Fibroblast of skin of scalp (primary cell): ENCODE measurements around the gene STAT5B.
"Not testable (repeated sequence)": the region's sequence is repeated elsewhere in the genome, so short reads cannot be mapped to it uniquely, and the experiment has no call there.

ENCODE experiments used
- DNase-seq: peaks from one replicate; pipeline ENCODE4 v3.0.0-alpha.2; 2013

Gene STAT5B

DNA sequence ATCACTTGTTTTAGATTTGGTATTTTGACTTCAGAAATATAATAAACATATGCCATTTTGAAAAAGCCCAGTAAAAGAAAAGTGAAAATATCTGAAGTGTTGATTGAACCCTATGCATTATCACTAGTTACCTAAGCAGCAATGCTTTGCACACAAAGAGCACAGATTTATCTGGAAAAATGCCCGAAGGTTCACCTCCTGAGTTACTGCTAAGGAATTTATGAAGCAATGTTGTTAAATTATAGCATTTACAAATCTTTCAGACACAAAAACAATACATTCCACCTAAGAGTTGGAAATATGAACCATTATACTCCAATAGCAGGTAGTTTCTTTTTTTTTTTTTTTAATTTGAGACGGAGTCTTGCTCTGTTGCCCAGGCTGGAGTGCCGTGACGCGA, 43.0 kb downstream of the STAT5B start:
- no peak for DNase-seq

DNA sequence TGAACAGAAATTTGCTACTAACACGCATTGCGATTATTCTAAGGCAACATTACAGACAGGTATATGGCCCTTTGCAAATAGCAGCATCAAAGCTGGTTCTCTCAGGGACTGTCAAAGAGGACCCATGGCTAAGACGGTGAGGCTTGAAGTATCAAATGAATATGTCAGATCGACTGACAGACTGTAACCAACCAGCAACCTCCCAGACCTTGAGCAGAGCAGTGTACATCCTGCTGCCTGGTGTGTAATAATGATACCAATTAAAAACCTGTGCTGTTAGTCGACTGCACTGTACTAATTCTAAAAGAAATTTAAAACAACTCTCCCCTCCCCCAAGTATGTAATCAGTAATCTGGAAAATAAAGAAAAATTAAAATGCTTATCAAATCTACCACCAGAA, 46.0 kb downstream of the STAT5B start:
- DNase-seq: no peak

DNA sequence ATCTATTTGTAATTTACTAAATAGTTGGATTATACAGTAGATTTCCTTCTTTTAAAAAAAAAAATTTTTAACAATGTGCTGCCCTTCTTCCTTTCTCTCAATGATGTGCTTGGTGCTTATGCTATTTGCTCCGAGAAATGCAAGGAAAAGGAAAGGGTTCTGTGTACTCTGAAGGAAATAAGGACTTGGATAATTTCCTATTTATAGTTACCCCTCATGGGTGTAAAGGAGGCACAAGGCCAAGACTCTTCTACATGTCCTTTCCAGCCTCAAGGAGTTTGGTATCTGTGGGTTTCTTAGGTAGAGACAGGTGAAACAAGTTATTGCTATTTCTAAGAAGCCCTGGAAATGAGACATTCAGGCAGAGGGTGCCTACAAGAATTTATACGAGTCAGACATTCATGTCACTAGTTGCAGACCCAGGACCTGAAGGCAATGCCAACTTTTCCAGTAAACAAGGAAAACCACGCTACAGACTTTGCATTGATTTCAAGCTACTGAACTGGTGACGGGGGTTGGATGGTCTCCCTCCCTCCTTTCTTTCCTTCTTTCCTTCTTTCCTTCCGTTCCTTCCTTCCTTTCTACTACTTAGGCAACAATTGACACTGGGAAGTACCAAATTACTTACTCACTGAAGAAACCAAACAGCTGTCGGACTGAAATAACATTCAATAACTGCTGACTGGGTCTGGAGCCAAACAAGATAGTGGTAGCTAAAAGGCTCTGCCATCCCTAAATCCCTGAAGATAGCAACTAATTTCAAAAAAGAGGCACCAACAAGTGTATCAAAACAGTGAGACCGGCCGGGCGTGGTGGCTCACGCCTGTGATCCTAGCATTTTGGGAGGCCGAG, 48.1 kb downstream of the STAT5B start:
- no peak for DNase-seq

DNA sequence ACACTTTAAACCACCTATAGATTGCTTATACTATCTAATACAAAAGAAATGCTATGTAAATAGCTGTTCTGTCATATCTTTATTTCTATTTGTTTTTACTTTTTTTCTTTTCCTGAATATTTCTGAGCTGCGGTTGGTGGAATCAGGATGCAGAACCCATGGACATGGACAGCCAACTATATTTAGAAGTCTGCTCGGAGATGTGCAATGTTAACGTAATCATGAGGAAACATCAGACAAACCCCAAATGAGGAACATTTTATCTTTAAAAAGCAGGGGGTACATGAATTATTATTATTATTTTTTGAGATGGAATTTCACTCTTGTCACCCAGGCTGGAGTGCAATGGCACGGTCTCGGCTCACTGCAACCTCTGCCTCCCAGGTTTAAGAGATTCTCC, 50.5 kb downstream of the STAT5B start:
- no peak for DNase-seq

DNA sequence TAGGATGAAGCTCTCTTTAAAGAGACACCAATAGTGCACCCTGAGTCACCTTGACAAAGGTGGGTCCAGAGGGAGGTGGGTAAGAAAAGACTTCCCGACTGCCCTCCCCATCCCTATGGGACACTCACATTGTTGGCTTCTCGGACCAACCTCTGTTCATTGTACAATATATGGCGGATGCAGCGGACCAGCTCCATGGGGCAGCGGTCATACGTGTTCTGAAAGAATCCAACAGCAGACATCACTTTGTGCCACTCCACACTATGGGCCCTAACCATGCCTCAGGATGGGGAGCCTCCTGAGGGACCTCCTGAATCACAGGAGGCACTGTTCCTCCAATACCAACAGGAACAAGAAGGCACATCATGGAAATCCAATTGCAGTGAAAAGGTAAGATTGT, 51.5 kb downstream of the STAT5B start:
- DNase-seq: no peak

DNA sequence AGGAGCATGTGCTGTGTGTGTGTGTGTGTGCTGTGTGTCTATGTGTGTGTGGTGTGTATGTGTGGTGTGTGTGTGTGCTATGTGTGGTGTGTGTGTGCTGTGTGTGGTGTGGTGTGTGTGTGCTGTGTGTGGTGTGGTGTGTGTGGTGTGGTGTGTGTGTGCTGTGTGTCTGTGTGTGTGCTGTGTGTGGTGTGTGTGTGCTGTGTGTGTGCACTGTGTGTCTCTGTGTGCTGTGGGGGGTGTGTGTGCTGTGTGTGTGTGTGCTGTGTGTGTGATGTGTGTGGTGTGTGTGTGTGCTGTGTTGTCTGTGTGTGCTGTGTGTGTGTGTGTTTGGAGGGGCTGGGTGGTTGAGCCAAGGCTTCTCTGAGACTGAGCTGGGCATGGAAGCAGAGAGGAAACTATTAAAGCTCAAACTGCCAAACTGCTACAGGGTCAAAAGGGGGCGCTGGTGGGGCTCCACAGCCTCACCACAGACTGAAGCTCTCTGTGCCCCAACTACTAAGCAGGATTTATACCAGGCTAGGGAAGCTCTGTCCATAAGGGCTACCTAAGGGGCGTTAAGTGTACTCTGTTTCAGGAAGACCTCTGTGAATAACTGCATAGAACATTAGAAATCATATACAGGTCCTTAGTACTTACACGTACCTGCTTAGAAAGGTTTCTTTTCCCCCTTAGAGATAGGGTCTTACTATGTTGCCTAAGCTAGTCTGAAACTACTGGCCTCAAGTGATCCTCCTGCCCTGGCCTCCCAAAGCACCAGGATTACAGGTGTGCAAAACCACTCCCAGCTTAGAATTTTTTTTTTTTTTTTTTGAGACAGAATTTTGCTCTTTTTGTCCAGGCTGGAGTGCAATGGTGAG, 54.1 kb downstream of the STAT5B start:
- peak; percentile 53 for DNase-seq

DNA sequence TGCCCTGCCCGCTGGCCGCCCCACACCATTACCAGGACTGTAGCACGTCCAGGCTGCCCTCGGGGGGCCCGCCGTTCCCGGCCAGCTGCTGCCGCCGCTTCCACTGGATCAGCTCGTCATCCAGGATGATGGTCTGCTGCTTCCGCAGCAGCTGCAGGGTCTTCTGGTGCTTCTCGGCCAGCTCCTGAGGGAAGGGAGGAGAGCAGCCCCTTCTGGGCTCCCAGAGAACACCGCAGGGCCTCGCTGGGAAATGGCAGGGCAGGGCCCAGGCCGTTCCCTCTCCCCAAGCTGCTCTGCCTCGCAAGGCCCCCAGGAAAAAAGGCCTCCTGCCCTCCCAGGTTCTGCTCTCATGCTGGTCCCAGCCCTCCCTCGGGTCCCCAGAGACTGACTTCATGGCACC, 56.9 kb downstream of the STAT5B start:
- not testable (repeated sequence) for DNase-seq

DNA sequence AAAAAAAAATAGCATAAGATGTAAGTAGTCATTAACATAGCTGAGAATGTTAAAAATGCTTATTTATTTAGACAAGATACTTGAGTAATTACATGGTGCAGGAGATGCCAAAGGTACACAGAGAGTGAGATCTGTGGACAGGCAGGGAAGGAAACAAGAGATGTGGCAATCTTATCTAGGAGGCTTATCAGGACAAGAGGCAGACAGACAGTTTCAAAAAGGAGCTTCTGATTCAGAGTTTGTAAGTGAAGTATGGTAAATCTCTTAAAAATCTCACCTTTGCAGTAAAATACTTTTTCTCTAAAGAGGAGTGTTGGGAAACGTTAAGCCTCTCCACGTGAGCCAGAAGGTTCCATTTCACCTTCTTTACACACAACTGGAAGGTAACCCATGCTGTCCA, 62.0 kb downstream of the STAT5B start:
- DNase-seq: no peak

DNA sequence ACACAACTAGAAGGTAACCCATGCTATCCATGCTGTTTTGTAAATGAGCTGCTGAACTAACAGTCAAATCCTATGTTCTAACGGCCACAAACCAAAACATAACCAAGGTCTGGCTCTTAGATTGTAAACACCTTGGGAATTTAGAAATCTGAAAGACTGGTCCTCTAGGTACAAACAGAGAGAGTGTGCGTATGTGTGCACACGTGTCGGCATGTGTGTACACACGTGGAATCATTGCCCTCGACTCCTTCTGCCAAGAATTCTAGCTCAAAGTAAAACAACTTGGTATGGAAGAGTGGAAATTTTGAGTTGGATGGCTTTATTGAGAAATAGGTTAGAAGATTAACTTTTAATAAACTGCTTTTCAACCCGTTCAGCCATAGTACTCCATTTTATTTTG, 63.8 kb downstream of the STAT5B start:
- no peak for DNase-seq

DNA sequence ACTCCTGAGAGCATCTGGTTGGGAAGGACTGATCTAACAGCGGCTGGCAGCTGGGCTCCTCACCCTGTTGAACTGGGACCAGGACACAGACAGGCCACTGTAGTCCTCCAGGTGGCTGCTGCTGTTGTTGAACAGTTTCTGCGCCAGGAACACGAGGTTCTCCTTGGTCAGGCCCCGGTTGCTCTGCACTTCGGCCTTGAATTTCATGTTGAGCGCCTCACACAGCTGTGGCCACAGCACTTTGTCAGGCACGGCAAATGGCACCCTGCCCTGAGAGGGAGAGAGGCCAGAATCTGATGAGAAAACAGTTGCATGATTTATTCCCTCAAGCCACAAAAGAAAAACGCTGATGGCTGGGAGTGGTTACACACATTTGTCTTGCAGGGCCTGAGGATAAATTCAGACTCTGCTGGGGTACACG, 64.3 kb downstream of the STAT5B start:
- DNase-seq: not testable (repeated sequence)

DNA sequence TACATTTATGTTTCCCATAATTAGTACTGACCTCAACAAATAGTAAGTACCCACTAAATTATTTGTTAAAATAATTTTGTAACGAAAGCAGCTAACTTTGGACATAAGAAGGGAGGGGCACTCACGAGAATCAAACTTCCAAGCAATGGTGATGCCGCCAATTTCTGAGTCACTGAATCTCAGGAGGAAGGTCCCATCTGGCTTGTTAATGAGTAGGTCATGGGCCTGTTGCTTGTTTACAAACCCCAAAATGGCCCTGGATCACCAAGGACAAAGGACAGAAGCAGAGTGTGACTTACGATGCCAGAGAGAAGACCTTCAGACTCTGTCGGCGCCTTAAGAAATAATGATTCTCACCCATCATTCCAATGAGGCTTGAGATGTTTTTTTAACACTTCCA, 66.1 kb downstream of the STAT5B start:
- DNase-seq: no peak

DNA sequence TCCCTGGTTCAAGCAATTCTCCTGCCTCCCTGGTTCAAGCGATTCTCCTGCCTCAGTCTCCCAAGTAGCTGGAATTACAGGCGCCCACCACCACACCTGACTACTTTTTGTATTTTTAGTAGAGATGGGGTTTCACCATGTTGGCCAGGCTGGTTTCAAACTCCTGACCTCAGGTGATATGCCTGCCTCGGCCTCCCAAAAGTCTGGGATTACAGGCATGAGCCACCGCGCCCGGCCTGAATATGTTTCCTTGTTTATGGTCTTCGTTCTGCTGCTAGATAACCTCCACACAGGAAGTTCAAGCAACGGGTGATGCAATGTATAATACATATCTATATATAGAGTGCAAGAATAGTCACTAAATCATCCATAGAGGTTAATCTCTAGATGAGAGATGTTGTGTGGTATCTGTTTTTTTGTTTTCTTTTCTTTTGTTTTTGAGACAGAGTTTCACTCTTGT, 70.0 kb downstream of the STAT5B start:
- not testable (repeated sequence) for DNase-seq

DNA sequence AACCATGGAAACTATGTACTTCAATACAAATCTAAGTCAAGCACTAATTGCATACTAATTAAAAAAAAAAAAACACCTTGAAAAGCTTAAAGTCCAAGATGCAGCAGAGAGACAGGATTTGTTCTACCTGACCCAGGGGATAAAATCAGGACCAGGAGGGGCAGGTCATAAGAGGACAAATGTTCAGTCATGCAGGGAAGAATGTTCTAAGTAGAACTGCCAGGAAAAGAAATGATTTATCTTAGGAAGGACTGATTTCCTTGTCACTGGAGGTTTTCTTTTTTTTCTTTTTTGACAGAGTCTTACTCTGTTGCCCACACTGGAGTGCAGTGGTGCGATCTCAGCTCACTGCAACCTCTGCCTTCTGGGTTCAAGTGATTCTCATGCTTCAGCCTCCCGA, 72.8 kb downstream of the STAT5B start:
- no peak for DNase-seq

DNA sequence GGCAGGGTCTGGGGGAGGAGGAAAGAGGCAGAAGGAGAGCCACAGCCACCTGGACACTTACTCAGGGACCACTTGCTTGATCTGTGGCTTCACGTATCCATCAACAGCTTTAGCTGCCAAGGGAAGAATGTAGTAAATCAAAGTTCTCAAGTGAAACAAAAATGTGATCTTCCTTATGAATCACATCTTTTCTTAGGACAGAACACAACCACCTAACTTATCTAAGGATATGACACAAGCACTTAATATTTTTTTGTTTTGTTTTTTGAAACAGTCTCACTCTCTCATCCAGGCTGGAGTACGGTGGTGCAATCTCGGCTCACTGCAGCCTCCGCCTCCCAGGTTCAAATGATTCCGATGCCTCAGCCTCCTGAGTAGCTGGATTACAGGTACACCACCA, 73.5 kb downstream of the STAT5B start:
- no peak for DNase-seq

DNA sequence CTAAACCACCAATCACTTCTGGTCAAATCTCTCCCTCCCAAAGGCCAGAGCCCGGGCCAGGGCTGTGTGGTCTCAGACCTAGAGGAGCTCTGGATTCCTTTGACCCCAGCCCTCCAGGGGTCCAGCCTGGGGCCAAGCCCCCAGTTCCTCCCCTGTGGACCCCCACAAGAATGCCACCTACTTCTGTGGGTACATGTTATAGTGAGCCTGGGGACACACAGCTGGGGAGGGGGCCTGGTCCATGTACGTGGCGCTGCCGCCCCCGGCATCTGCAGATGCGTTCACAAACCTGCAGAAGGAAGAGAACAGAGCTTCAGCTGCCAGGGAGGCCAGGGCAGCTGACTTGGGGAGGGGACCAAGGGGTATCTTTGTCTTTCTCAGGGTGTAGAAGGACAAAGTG, 74.0 kb downstream of the STAT5B start:
- no peak for DNase-seq

DNA sequence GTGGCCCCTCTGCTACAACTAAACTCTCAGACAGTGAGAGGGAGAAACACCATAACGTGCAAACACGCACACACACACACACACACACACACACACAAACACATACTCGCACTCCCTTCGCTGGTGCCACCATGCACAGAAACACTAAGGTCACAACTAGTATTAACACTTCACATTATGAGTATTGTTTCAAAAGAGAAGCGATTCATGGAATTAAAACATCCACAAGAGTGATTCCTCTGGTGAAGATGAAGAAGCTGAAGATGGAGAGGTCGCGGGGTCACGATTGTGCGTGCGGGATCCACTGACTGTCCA, 74.8 kb downstream of the STAT5B start:
- DNase-seq: no peak

DNA sequence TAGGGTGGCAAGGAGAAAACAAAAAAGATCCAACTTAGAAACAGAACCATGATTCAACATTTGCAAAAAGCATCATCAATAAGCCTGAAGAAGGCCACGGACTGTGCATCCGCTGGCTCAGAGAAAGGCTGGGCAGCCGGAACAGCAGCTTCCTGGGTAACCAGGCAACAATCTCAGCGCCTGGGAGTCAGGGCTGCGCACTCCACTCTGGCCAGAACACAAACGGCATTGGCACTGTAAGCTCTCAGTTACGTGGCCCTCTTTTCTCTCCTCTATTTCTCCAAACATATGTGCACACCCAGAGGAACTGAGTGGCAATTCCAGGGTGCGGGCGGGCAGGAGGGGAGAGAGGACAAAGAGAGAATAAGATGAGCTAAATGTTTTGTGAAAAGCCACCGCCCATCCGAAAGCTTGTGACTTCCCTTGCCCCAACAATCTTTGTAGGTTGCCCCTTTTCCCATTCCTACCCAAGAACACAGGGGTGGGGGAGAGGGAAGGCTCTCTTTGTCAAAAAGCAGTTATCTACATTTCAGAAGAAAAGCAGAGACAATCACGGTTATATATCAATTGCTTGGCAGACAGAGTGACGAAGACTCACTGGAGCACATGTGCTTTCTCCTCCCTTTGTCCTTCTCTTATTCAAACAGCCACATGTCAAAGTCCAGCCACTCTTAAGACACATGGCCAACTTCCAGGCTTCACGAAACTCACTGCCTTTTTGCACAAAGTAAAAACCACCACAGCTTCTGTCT, 75.3 kb downstream of the STAT5B start:
- no peak for DNase-seq

DNA sequence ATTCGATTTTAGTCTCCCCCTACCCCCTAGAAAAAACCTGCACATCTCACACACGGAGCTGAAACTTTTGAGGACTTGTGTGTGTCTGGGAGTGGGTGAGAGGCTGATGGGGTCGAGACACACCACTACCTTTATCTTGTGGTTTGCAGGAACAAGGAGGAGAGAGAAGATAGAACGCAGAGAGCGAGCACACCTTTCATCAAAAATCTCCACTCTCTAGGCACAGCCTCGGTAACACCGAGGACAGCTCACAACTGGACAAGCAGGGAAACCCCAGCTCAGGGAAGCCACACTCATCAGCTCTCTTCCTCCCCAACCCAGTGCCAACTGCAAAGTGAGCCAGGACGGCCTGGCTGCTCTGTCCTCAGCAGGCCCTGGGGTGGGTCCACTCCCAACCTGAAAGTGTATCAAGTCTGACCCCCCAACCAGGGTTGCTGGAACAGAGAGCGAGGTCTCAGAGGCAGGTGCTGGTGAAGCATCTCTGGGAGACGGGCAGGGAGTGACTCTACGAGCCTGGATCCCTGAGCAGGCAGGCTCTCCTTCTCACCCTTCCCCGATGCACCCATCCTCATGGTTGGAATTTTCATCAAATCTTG, 76.7 kb downstream of the STAT5B start:
- no peak for DNase-seq

DNA sequence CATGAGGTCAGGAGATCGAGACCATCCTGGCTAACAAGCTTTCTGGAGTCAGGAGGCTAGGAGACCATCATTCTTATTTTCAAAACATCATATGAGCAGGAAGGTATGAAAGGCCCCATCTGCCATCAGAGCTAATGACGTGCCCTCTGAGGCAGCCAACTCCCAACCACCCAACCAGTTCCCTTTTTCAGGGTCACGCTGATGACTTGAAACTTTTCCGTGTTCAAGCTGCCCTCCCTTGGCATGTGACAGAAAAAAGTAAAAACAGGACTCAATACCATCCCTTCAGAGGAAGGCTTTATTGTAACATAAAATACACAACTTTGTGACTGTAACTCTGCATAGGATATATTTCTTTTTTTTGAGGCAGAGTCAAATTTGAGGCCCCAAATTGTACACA, 77.3 kb downstream of the STAT5B start:
- no peak for DNase-seq

DNA sequence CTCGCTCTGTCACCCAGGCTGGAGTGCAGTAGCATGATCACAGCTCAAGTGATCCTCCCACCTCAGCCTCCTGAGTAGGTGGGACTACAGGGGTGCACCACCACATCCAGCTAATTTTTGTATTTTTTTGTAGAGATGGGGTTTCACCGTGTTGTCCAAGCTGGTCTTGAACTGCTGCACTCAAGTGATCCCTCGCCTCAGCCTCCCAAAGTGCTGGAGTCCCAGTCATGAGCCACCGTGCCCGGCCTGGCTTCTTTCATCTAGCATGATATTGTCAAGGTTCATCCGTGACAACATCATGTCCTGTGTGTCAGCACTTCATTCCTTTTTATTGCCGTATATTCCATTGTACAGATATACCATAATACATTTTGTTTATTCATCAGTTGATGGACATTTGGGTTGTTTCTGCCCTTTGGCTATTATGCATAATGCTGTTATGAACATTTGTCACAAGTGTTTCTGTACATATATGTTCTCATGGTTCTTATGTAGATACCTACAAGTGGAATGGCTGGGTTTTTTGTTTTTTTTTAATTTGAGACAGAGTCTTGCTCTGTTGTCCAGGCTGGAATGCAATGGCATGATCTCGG, 78.5 kb downstream of the STAT5B start:
- no peak for DNase-seq

DNA sequence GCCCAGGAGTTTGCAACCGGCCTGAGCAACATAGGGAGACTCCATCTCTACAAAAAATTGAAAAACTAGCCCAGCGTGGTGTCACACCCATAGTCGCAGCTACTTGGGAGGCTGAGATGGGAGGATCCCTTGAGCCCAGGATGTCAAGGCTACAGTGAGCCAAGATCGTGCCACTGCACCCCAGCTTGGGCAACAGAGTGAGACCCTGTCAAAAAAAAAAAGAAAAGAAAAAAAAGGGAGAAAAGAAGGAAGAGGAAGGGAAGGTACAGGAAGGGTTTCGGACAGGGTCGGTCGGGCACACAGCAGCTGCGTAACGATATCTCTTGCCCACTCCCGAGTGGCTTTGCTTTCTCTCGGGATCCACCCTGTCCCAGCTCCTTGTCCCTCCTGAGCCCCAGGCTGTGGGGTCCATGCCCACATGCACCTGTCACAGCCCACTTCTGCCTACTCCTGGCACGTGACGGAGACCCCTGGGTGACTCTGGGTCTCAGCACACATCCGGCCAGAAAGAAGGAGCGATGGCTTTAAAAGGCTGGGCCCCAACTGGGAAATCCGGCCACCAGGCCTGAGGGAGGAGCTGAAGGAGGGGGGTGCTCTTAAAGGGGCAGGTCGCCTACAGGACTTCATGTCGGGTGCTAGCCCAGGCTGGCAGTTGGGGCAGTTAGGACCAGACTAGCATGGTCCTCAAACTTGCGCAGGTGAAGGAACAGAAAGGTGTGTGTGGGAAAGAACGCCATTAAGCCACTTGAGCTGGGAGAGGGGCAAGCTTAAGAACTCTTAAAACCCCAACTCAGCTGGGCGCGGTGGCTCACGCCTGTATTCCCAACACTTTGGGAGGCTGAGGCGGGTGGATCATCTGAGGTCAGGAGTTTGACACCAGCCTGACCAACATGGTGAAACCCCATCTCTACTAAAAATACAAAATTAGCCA, 82.0 kb downstream of the STAT5B start, which contains the start of gene GHDC:
Gene GHDC, minus strand, starts transcription at position 526 of the 931 bp plus-strand sequence. CDS start 913 bp downstream, outside the sequence.
- DNase-seq: peak; percentile 76
